ENCODE data around the gene ATP2B2.

ATP2B2 gene

DNA sequence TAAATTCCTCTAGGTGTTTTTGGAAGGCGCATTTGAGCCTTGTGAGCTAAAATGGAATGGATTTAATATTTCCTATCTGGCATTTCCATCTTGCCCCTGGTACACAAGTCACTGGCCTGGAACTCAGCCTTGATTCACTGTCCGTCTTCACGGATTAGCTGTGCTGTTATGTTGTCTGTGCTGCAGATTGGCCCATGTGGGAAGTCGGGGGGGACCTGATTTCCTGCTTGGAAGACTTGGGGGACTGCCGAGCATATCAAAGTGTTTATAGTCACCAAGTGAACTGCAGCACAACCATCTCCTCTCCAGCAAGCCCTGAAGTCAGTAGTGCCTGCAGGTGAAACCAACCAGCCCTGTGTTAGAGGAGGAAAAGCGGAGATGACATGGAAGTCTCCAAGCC is 224.8 kb downstream of the ATP2B2 start:
- DNase-seq (ENCODE audit: low read depth, low spot score) = no peak

DNA sequence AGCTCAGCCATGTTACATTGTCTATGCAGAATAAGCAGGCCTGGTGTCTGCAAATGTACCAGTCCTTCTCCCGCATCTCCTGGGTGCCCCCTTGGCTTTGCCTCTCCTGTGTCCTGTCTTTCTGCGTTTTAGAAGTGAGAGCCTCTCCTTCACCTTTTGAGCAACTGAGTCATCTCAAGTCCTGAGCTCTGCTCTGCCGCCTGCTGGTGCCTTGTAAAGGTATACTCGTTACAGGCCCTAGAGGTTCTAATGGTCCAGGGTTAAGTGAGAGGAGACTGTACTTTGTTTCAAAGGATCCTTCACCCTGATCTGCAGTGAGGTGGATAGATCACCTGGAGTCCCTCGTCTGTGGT is 225.2 kb downstream of the ATP2B2 start:
- no peak for DNase-seq (ENCODE audit: low read depth, low spot score)

DNA sequence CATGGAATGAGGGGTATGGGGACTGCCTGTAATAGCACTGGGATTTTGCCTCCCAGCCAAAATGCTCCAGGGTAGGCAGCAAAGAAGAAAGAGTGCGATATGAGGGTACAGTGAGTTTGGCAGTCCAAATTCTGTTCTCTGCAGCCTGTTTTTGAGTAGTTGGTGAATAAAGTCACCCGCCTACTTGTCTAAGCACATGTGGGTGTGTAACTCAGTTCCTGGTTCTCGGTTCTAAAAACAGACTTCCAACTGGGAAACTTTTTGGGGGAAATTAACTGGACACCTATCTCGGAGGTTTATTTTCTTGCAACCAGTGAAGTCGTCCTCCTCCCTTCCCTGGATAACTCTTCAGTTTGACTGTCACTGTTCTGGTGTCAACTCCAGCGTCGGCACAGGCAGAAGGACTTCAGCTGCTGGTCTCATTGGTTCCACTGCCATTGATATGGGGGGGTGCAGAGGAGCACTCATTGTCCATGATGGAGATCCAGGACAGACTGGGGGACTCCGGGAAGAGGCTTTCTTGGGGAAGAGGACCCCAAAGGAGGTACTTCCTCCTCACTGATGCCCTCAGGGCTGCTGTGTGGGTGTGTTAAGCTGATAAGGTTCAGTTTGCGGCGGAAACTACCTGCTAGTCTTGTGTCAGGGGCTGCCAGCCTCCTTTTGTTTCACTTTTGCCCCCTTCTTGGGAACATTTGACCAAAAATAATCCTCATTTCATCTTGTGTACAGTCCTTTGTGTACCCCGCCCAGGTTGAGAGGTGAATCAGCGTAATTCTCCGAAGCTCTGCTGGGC is 225.8 kb downstream of the ATP2B2 start:
- DNase-seq (ENCODE audit: low read depth, low spot score) = no peak

DNA sequence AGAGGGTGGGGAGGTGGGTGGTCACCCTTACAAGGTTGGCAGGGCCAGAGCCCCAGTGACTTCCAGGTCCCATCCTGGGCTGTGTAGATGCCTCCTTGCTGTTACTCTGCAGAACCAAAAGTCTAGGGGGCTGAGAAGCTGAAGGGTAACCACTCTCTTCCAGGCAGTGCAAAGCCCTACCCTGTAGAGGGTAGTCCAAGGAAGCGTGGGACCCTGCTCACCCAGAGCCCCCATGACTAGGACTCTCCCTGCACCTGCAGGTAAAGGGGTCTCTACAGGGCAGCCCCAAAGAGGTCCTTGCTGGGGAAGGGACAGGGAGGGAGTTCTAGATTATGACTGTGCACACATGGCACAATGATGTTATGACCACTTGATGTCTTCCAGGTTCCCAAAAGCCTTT is 226.9 kb downstream of the ATP2B2 start:
- no peak for DNase-seq (ENCODE audit: low read depth, low spot score)

DNA sequence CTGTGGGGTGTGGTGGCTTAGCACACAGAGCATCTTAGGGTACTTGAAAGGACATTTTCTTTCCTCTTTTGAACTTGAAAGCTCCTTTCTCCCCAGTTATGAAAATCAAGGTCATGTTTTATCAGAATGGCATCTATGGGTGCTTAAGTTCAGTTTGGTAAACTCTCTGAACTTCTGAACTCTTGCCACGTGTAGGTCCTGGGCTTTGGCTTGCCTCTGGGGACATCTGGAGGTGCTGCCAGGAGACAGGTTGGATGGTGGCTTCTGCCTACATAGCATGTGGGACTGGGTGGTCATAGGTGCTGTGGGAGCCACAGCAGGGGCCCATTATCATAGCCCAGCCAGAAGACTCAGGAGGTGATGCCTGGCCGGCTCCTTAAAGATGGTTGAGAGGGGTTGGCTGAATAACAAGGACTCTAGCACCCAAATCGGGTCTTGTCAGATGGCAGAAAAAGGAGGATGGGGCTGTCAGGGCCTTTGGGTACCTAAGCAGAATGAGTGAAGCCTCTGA is 228.2 kb downstream of the ATP2B2 start:
- DNase-seq (ENCODE audit: low read depth, low spot score) = no peak

DNA sequence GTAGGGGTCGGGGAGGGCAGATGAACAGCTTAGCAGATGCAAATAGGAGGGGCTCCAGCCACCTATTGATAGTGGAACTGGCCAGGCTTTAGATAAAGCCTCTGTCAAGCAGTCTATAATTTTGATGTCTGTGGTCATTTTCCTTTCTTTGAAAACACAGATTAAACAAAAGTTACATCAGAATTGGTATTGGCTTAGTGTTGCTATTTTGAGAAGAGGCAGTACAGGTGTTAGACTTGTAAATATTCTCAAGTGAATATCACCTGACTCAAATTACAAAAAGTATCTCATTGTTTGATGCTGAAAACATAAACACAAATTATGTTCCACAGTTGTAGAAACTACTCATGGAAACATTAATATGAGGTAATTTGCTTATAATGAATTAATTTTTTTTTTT is 230.8 kb downstream of the ATP2B2 start:
- no peak for DNase-seq (ENCODE audit: low read depth, low spot score)

Measured in ELF-1 (cell line).